IMR-90 (cell line): ENCODE results near the gene CACNA2D3. TPM values are rescaled to one million over a fixed set of nuclear protein-coding genes. Genes with fewer than 3 reads are reported as not detected.

Experiments used
- ATAC-seq: fragments of 200-7000 bp; cut with Tn5 transposase; 2 replicates; pipeline ENCODE4 v1.9.1; 2020; ENCODE audit warnings: low read depth, mild to moderate bottlenecking, moderate library complexity
- BruUV-seq: library from RNA; stranded (reverse); fragments of 400-500 nt; replicated peaks from 2 replicates; lab custom pipeline; 2021; lab: Mats Ljungman, UMichigan
- CTCF ChIA-PET: fragments of 300-600 bp; formaldehyde crosslinking; extraction: SDS; loops from one replicate; lab custom pipeline; 2021; ENCODE audit warnings: antibody characterized with exemption; lab: Yijun Ruan, JAX
- POLR2A ChIA-PET: fragments of 300-600 bp; sonication (Branson Sonifier 250); formaldehyde crosslinking; loops from one replicate; lab custom pipeline; 2022; ENCODE audit warnings: antibody characterized with exemption; ENCODE audit not compliant: unreplicated experiment; lab: Charles Lee
- DNase-seq: peaks from one replicate; pipeline ENCODE4 v3.0.0; 2013
- H2AFZ ChIP-seq: replicated peaks from 2 replicates; pipeline ENCODE3; 2013; ENCODE audit warnings: low read length, mild to moderate bottlenecking; ENCODE audit not compliant: poor library complexity
- H2AK5ac ChIP-seq: 2 replicates; pipeline ENCODE4 v1.6.1; 2013; ENCODE audit warnings: low read depth, low read length, inconsistent platforms
- H2AK9ac ChIP-seq: replicated peaks from 2 replicates; pipeline ENCODE3; 2013; ENCODE audit warnings: mild to moderate bottlenecking, low read depth, low read length, moderate library complexity; ENCODE audit not compliant: poor library complexity
- H2BK120ac ChIP-seq: 2 replicates; pipeline ENCODE4 v1.6.1; 2013; ENCODE audit warnings: low read depth, low read length, inconsistent platforms
- H2BK15ac ChIP-seq: 3 replicates; pipeline ENCODE4 v1.6.1; 2013; ENCODE audit warnings: low read depth, low read length, inconsistent platforms
- H2BK20ac ChIP-seq: 2 replicates; pipeline ENCODE4 v1.6.1; 2013; ENCODE audit warnings: low read depth, mild to moderate bottlenecking, inconsistent platforms, low read length, moderate library complexity
- H2BK5ac ChIP-seq: 2 replicates; pipeline ENCODE4 v1.6.1; 2013; ENCODE audit warnings: mild to moderate bottlenecking, low read depth, low read length, inconsistent platforms; ENCODE audit not compliant: poor library complexity, severe bottlenecking
- H3K14ac ChIP-seq: replicated peaks from 2 replicates; pipeline ENCODE4 v1.6.1; 2013; ENCODE audit warnings: low read depth, low read length, inconsistent platforms
- H3K18ac ChIP-seq: 2 replicates; pipeline ENCODE4 v1.6.1; 2013; ENCODE audit warnings: low read depth, low read length, control low read depth
- H3K23ac ChIP-seq: 2 replicates; pipeline ENCODE4 v1.6.1; 2013; ENCODE audit warnings: low read depth, low read length, inconsistent platforms
- H3K27ac ChIP-seq: 2 replicates; pipeline ENCODE4 v1.5.1; 2013; ENCODE audit warnings: mild to moderate bottlenecking, control low read depth, low read length; ENCODE audit not compliant: insufficient read depth
- H3K27me3 ChIP-seq: 2 replicates; pipeline ENCODE4 v1.6.1; 2013; ENCODE audit warnings: low read length; ENCODE audit not compliant: control insufficient read depth, insufficient read depth
- H3K36me3 ChIP-seq: 2 replicates; pipeline ENCODE4 v1.6.1; 2013; ENCODE audit warnings: low read length, mixed read lengths; ENCODE audit not compliant: control insufficient read depth, insufficient read depth
- H3K4ac ChIP-seq: 2 replicates; pipeline ENCODE4 v1.6.1; 2013; ENCODE audit warnings: low read depth, low read length, inconsistent platforms
- H3K4me1 ChIP-seq: 2 replicates; pipeline ENCODE4 v1.6.1; 2013; ENCODE audit warnings: low read length, mixed read lengths; ENCODE audit not compliant: control insufficient read depth, insufficient read depth
- H3K4me2 ChIP-seq: 2 replicates; pipeline ENCODE4 v1.6.1; 2013; ENCODE audit warnings: low read depth, mild to moderate bottlenecking, control low read depth, low read length, moderate library complexity
- H3K4me3 ChIP-seq: 2 replicates; pipeline ENCODE4 v1.5.1; 2013; ENCODE audit warnings: low read depth, mild to moderate bottlenecking, control low read depth, low read length, moderate library complexity; ENCODE audit not compliant: insufficient read depth
- H3K56ac ChIP-seq: 2 replicates; pipeline ENCODE4 v1.6.1; 2013; ENCODE audit warnings: low read length, inconsistent platforms; ENCODE audit not compliant: insufficient read depth; ENCODE audit errors: extremely low read depth
- H3K79me1 ChIP-seq, 2 experiments: 2 replicates each; pipeline ENCODE4 v1.6.1; 2013; ENCODE audit warnings: low read length in 2 of 2, inconsistent platforms in 1 of 2, low read depth in 1 of 2
- H3K9ac ChIP-seq: 2 replicates; pipeline ENCODE4 v1.6.1; 2013; ENCODE audit warnings: low read depth, low read length, control low read depth
- H3K9me1 ChIP-seq: 2 replicates; pipeline ENCODE4 v1.6.1; 2013; ENCODE audit warnings: low read length, inconsistent platforms; ENCODE audit not compliant: insufficient read depth
- H3K9me3 ChIP-seq: 2 replicates; pipeline ENCODE4 v1.6.1; 2013; ENCODE audit warnings: low read length; ENCODE audit not compliant: control insufficient read depth, insufficient read depth
- H4K20me1 ChIP-seq: 2 replicates; pipeline ENCODE4 v1.6.1; 2013; ENCODE audit warnings: low read length, inconsistent platforms; ENCODE audit not compliant: insufficient read depth
- H4K5ac ChIP-seq: 2 replicates; pipeline ENCODE4 v1.6.1; 2013; ENCODE audit warnings: mild to moderate bottlenecking, low read depth, low read length, control low read depth
- H4K8ac ChIP-seq, 2 experiments: 2 replicates each; pipeline ENCODE4 v1.6.1; 2013; ENCODE audit warnings: low read depth in 2 of 2, low read length in 2 of 2, control low read depth in 1 of 2, inconsistent platforms in 1 of 2
- H4K91ac ChIP-seq: 2 replicates; pipeline ENCODE4 v1.6.1; 2013; ENCODE audit warnings: low read depth, low read length, inconsistent platforms; ENCODE audit not compliant: insufficient read depth
- BHLHE40 ChIP-seq: fragments of 150-350 bp; IDR thresholded peaks from 2 replicates; pipeline ENCODE4 v1.6.1; 2016; ENCODE audit warnings: mild to moderate bottlenecking, low read depth, low read length
- CEBPB ChIP-seq: IDR thresholded peaks from 2 replicates; pipeline ENCODE4 v1.6.1; 2012; ENCODE audit warnings: low read depth, low read length, improper control_type of control experiment
- CHD1 ChIP-seq: IDR thresholded peaks from 2 replicates; pipeline ENCODE4 v1.6.1; 2012; ENCODE audit warnings: low read depth, low read length, improper control_type of control experiment
- FOS ChIP-seq: fragments of 150-350 bp; IDR thresholded peaks from 2 replicates; pipeline ENCODE4 v1.6.1; 2016; ENCODE audit warnings: low read depth, low read length
- MAFK ChIP-seq: IDR thresholded peaks from 2 replicates; pipeline ENCODE4 v1.6.1; 2012; ENCODE audit warnings: low read depth, low read length, improper control_type of control experiment
- MAZ ChIP-seq: IDR thresholded peaks from 2 replicates; pipeline ENCODE4 v1.6.1; 2012; ENCODE audit warnings: low read depth, mild to moderate bottlenecking, low read length, improper control_type of control experiment, moderate library complexity, borderline replicate concordance
- MXI1 ChIP-seq: IDR thresholded peaks from 2 replicates; pipeline ENCODE4 v1.6.1; 2012; ENCODE audit warnings: low read depth, mild to moderate bottlenecking, low read length, moderate library complexity, borderline replicate concordance
- POLR2A ChIP-seq: IDR thresholded peaks from 2 replicates; pipeline ENCODE4 v1.6.1; 2012; ENCODE audit warnings: mild to moderate bottlenecking, low read depth, low read length
- RAD21 ChIP-seq: IDR thresholded peaks from 2 replicates; pipeline ENCODE4 v1.6.1; 2012; ENCODE audit warnings: low read length, improper control_type of control experiment
- RCOR1 ChIP-seq: IDR thresholded peaks from 2 replicates; pipeline ENCODE4 v1.6.1; 2012; ENCODE audit warnings: mild to moderate bottlenecking, low read length, improper control_type of control experiment; ENCODE audit not compliant: insufficient replicate concordance
- SMC3 ChIP-seq: fragments of 150-350 bp; IDR thresholded peaks from 2 replicates; pipeline ENCODE4 v1.6.1; 2016; ENCODE audit warnings: low read depth, mild to moderate bottlenecking, antibody characterized with exemption, low read length, moderate library complexity
- WGBS, 2 experiments: methylation state at CpG; one replicate each; pipeline versions ENCODE4 v1.1.5 to v1.1.7; 2013; ENCODE audit warnings: missing lambda C conversion rate in 2 of 2; ENCODE audit not compliant: insufficient read length in 1 of 2; ENCODE audit errors: extremely low coverage in 2 of 2; 5-methylcytosine and 5-hydroxymethylcytosine counted together
- dilution Hi-C: fragments of 300-500 bp; cut with HindIII; formaldehyde crosslinking; loops from one replicate; pipeline ENCODE4 v1.14.3; 2018; ENCODE audit warnings: low sequenced_read_pairs; ENCODE audit not compliant: unreplicated experiment
- in situ Hi-C: fragments of 300-500 bp; cut with MboI; formaldehyde crosslinking; loops from 3 replicates; pipeline ENCODE4 v1.14.3; 2019; ENCODE audit warnings: low sequenced_read_pairs, inconsistent platforms, mixed read lengths
- intact Hi-C: fragments of 100-400 bp; cut with micrococcal nuclease; formaldehyde crosslinking; loops from 2 replicates; pipeline ENCODE4 v1.10.0; 2022
- polyA plus RNA-seq, 3 experiments: library from polyadenylated mRNA; depleted of rRNA; stranded (reverse); fragments of >200 nt; gene quantifications; 2 replicates each; pipeline ENCODE4 v1.2.3, GENCODE V29; 2012; ENCODE audit warnings: low replicate concordance in 1 of 3
- total RNA-seq: library from RNA; depleted of rRNA; stranded (reverse); fragments of >200 nt; gene quantifications from 2 replicates; pipeline ENCODE4 v1.2.3, GENCODE V29; 2012
- TF ChIP-seq, protein P1 (sequence below): conservative IDR thresholded peaks from 2 replicates; pipeline ENCODE4 v1.5.1; 2012; ENCODE audit warnings: mild to moderate bottlenecking, low read depth, low read length, improper control_type of control experiment
- TF ChIP-seq, protein P2 (sequence below): fragments of 150-350 bp; IDR thresholded peaks from 2 replicates; pipeline ENCODE4 v1.6.1; 2017; ENCODE audit warnings: mild to moderate bottlenecking, antibody characterized with exemption, low read length, low read depth
- TF ChIP-seq, protein P3 (sequence below): fragments of 150-350 bp; IDR thresholded peaks from 2 replicates; pipeline ENCODE4 v1.6.1; 2016; ENCODE audit warnings: low read depth, mild to moderate bottlenecking, low read length, moderate library complexity, borderline replicate concordance

The CACNA2D3 gene
- total and polyA plus RNA-seq, 2 of the 4 experiments (the other 2 are of a cell fraction) = 0.36 to 0.41 TPM

DNA sequence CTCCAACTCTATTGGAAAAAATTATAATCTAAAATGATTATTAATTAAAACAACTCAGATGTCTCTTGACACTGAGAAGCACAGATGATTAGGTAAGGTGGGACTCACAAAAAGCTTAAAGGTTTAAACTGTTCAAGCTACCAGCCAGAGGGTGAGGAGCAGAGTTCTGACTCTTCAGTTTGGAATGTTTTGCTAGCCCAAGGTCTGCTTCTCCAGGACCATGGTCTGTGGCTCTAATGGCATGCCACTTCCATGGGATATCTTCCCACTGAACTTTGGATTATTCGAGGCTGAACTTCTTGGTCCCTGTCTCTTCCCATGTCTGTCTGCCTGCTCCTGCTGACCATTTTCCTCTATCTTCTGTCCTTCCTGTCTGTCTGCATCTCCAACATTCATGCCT lies 49.2 kb downstream of the CACNA2D3 start:
- intact Hi-C loops = no loop called here
- no peak overlapping the region for H3K9ac ChIP-seq
- POLR2A ChIA-PET = no interaction called here
- no peak overlapping the region for H3K18ac ChIP-seq
- H3K36me3 ChIP-seq = no peaks in the 10 kb centered on the region
- H3K56ac ChIP-seq = no peak overlapping the region
- CTCF ChIA-PET = no interaction called here
- H2AFZ ChIP-seq = no peak overlapping the region
- H2BK120ac ChIP-seq = no peak overlapping the region
- no peak overlapping the region for H2AK9ac ChIP-seq
- no peak for DNase-seq
- H3K23ac ChIP-seq = no peak overlapping the region
- no TSS peak for BruUV-seq
- no peaks in the 10 kb centered on the region for H4K20me1 ChIP-seq
- no peak overlapping the region for H2BK15ac ChIP-seq
- no peak overlapping the region for H4K91ac ChIP-seq
- H3K27ac ChIP-seq = no peak overlapping the region
- H3K4me3 ChIP-seq = no peak overlapping the region
- no peak overlapping the region for H4K5ac ChIP-seq
- H3K9me1 ChIP-seq = no peaks in the 10 kb centered on the region
- WGBS, 2 experiments = 50% methylated on average over 1 of the region's 1 CpG; no CpG with 5 or more reads in 1 of the 2 experiments
- H2AK5ac ChIP-seq = no peak overlapping the region
- in situ Hi-C loops = no loop called here
- no peak overlapping the region for H2BK20ac ChIP-seq
- H3K4me2 ChIP-seq = no peak overlapping the region
- H3K27me3 ChIP-seq = no peaks in the 10 kb centered on the region
- dilution Hi-C loops = no loop called here
- no peak for ATAC-seq
- no peak overlapping the region for H3K4ac ChIP-seq
- no peak overlapping the region for H3K14ac ChIP-seq
- H3K4me1 ChIP-seq = no peaks in the 10 kb centered on the region
- peaks cover 11% of the 10 kb centered on the region for H3K9me3 ChIP-seq
- TF ChIP-seq, protein P1, sequence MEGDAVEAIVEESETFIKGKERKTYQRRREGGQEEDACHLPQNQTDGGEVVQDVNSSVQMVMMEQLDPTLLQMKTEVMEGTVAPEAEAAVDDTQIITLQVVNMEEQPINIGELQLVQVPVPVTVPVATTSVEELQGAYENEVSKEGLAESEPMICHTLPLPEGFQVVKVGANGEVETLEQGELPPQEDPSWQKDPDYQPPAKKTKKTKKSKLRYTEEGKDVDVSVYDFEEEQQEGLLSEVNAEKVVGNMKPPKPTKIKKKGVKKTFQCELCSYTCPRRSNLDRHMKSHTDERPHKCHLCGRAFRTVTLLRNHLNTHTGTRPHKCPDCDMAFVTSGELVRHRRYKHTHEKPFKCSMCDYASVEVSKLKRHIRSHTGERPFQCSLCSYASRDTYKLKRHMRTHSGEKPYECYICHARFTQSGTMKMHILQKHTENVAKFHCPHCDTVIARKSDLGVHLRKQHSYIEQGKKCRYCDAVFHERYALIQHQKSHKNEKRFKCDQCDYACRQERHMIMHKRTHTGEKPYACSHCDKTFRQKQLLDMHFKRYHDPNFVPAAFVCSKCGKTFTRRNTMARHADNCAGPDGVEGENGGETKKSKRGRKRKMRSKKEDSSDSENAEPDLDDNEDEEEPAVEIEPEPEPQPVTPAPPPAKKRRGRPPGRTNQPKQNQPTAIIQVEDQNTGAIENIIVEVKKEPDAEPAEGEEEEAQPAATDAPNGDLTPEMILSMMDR = no peak
- TF ChIP-seq, protein P2, sequence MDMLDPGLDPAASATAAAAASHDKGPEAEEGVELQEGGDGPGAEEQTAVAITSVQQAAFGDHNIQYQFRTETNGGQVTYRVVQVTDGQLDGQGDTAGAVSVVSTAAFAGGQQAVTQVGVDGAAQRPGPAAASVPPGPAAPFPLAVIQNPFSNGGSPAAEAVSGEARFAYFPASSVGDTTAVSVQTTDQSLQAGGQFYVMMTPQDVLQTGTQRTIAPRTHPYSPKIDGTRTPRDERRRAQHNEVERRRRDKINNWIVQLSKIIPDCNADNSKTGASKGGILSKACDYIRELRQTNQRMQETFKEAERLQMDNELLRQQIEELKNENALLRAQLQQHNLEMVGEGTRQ = no peak
- no peak for TF ChIP-seq MXI1
- no peak for TF ChIP-seq MAZ
- TF ChIP-seq CHD1 = no peak
- no peak for TF ChIP-seq FOS
- no peak for TF ChIP-seq MAFK
- no peak for TF ChIP-seq RAD21
- TF ChIP-seq, protein P3, sequence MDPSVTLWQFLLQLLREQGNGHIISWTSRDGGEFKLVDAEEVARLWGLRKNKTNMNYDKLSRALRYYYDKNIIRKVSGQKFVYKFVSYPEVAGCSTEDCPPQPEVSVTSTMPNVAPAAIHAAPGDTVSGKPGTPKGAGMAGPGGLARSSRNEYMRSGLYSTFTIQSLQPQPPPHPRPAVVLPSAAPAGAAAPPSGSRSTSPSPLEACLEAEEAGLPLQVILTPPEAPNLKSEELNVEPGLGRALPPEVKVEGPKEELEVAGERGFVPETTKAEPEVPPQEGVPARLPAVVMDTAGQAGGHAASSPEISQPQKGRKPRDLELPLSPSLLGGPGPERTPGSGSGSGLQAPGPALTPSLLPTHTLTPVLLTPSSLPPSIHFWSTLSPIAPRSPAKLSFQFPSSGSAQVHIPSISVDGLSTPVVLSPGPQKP = no peak
- TF ChIP-seq SMC3 = no peak
- no peak for TF ChIP-seq BHLHE40
- TF ChIP-seq CEBPB = no peak
- no peak for TF ChIP-seq POLR2A
- no peak for TF ChIP-seq RCOR1
- no peaks in the 10 kb centered on the region for H3K79me1 ChIP-seq
- H2BK5ac ChIP-seq = no peak overlapping the region
- H4K8ac ChIP-seq = no peak overlapping the region
